C4-2B (cell line): Measurements from ENCODE around the gene ARHGAP27.

ENCODE experiments used
- H3K27ac ChIP-seq: fragments of 450-650 bp; 2 replicates; pipeline ENCODE4 v1.5.1; 2017
- CTCF ChIP-seq: fragments of 450-650 bp; conservative IDR thresholded peaks from 2 replicates; pipeline ENCODE4 v1.5.1; 2017; ENCODE audit warnings: mild to moderate bottlenecking
- ZFX ChIP-seq: fragments of 450-650 bp; IDR thresholded peaks from 2 replicates; pipeline ENCODE4 v1.6.1; 2017

The ARHGAP27 gene

DNA sequence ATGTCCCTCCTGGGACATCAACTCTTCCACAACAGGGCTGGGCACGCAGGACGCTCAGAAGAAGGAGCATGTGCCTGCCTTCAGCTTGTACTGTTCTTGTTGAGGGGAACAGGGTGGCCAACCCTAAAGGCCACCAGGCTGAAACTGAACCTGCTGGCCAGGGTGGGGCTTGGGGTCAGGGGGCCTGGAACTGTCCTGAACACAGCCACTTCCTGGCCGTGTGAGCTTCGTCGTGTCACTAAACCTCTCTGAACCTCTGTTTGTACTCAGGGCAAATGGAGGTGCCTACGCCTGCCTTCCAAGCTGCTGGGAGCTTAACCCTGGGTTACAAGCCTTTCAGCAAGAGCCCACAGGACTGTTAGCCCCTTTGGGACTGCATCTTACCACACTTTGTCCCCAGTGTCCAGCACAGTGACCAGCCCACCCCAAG, 6.7 kb downstream of the ARHGAP27 start:
- TF ChIP-seq ZFX: no peak
- peak; percentile 26 for TF ChIP-seq CTCF
- H3K27ac ChIP-seq: peak overlapping the region; percentile 82; the same call in 1 of the 2 replicates

DNA sequence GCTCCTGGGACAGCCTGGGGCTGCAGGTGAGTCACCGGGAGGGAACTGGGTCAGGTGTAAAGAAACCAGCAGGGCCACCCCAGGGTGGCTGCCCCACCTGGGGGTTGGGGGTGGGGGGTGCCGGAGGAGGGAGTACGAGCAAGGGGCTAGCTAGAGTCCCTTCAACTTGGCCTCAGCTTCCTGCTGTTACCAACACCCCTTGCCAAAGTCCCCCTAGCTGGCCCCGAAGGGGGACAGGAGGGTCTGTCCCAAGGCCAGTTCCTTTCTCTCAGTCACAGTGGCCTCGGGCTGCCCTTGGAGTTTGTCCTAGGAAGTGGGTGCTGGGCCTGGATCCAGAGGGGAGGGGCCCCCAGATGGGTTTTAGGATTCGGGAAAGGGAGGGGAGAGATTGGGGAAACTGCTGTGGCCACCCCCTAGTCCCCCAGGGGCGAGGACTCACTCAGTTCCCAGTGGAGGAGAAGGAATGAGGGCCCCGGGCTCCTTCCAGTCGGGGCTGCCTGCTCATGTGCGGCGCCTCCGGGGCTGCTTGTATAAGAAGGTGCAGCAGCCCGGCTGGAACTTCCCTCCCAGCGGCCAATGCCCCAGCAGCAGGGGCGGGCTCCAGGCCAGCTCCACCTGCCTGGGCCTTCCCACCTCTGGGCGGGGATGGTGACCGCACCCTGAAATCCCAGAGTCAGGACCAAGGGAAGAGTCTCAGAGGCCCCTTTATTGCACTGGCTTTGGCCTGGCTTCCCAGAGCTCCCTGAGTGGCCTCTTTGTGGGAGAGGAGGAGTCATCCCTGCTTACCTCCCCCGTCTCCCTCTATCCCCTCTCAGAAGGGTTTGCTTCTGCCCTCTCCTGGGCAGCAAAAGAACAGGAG, 7.3 kb downstream of the ARHGAP27 start:
- TF ChIP-seq CTCF (peak; percentile 71), ZFX (no peak)
- H3K27ac ChIP-seq: peak overlapping the region; percentile 82

GRCh38 chr17:45424769-45425124, 7.9 kb downstream of the ARHGAP27 start:
- peak overlapping the region; percentile 82 for H3K27ac ChIP-seq
- TF ChIP-seq CTCF (no peak), ZFX (no peak)

- no peak overlapping the region for H3K27ac ChIP-seq
- no peak for TF ChIP-seq ZFX
- TF ChIP-seq CTCF: no peak
These were observed 8.7 kb downstream of the ARHGAP27 start for GRCh38 chr17:45423975-45424335.

GRCh38 chr17:45423304-45423974, 9.2 kb downstream of the ARHGAP27 start:
- no peak overlapping the region for H3K27ac ChIP-seq
- TF ChIP-seq CTCF: no peak
- TF ChIP-seq ZFX: no peak

DNA sequence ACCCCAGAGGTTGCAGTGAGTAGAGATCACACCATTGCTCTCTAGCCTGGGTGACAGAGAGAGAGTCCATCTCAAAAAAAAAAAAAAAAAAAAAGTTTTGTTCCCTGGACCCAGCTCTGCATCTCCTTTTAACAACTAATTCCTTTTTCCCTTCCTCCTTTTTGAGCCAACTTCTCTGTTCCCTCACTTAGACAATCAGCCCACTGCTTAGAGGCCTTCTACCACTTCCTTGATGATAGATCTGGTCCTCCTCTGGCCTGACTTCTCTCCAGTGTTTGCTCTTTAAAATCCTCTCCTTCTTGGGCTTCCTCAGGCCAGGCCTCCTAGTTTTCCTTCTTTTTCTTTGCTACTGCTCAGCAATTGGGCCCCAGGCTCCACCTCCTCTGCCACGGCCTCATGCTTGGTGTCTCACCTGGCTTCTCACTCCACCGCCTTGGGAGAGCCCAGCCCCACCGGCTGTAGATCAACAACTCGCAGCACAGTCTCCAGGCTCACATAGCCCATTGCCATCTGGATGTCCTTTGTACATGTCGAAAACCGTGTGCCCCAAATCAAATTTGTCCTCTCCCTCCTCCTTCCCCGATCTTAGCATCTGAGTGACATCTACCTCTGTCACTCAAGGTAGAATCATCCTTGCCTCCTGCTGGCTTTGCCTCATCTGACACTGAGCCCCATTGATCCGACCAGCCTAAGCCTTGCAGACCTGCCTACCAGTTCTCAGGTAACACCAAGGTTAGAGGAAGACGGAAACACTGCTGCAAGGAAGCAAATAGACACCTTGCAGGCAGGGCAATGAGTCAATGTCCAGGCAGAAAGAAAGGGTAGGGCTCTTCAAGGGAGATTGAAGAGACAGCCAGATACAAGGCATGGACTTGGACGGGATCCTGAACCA, 17.4 kb downstream of the ARHGAP27 start:
- no peak for TF ChIP-seq CTCF
- no peak for TF ChIP-seq ZFX
- H3K27ac ChIP-seq: no peak overlapping the region
